ENCODE data around the gene CATSPER4. TPM values are rescaled to one million over a fixed set of nuclear protein-coding genes. Genes with fewer than 3 reads are reported as not detected.

Gene CATSPER4
- total and polyA plus RNA-seq, 2 of the 8 experiments (the other 6 are each of a cell fraction or from before 2014, with no cell fraction given), result 0.65 to 0.83 TPM

GRCh38 chr1:26189331-26189730 lies 1.1 kb upstream of the CATSPER4 start (continued):
- no peak for TF ChIP-seq CHD7 (IDR thresholded peaks at IDR 0.05; ENCODE audit: insufficient replicate concordance, low read length)

Measured in H1 (cell line).